ENCODE measurements around the gene C9orf85.

- TF ChIP-seq CTCF (IDR thresholded peaks at IDR 0.05 in 2 of 3, conservative IDR thresholded peaks at IDR 0.05 in 1 of 3; ENCODE audit: control insufficient read depth in 2 of 3, extremely low read depth in 1 of 3, insufficient read depth in 1 of 3, low read depth in 3 of 3, low read length in 3 of 3), result no peak
- TF ChIP-seq TCF7 (IDR thresholded peaks at IDR 0.05; ENCODE audit: borderline replicate concordance), result no peak
- TF ChIP-seq CREM (IDR thresholded peaks at IDR 0.05; ENCODE audit: low read depth), result no peak
- TF ChIP-seq, protein P1, sequence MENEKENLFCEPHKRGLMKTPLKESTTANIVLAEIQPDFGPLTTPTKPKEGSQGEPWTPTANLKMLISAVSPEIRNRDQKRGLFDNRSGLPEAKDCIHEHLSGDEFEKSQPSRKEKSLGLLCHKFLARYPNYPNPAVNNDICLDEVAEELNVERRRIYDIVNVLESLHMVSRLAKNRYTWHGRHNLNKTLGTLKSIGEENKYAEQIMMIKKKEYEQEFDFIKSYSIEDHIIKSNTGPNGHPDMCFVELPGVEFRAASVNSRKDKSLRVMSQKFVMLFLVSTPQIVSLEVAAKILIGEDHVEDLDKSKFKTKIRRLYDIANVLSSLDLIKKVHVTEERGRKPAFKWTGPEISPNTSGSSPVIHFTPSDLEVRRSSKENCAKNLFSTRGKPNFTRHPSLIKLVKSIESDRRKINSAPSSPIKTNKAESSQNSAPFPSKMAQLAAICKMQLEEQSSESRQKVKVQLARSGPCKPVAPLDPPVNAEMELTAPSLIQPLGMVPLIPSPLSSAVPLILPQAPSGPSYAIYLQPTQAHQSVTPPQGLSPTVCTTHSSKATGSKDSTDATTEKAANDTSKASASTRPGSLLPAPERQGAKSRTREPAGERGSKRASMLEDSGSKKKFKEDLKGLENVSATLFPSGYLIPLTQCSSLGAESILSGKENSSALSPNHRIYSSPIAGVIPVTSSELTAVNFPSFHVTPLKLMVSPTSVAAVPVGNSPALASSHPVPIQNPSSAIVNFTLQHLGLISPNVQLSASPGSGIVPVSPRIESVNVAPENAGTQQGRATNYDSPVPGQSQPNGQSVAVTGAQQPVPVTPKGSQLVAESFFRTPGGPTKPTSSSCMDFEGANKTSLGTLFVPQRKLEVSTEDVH (IDR thresholded peaks at IDR 0.05; ENCODE audit: low read depth, partially characterized antibody), result no peak
- TF ChIP-seq SRF (IDR thresholded peaks at IDR 0.05; ENCODE audit: low read depth in 2 of 2, low read length in 2 of 2), result no peak
- TF ChIP-seq ATF2 (IDR thresholded peaks at IDR 0.05; ENCODE audit: low read length), result no peak
Measured at GRCh38 chr9:71985297-71985911, 74.0 kb downstream of the C9orf85 start.
